Diencephalon (tissue), 1 donor: ENCODE data around the gene C6orf132. TPM values are rescaled to one million over a fixed set of nuclear protein-coding genes. Genes with fewer than 3 reads are reported as not detected.

Source experiments
- total RNA-seq: library from RNA; depleted of rRNA; stranded (reverse); fragments of >200 nt; gene quantifications from one replicate; pipeline ENCODE4 v1.2.3, GENCODE V29; 2014

The C6orf132 gene
- 0.23 TPM for total RNA-seq

GRCh38 chr6:42142118-42142835 lies at the start of gene C6orf132:
Gene C6orf132 (minus strand): TSS chr6:42142620. CDS start chr6:42142444, 176 bp downstream.

GRCh38 chr6:42173101-42173500 lies 30.7 kb upstream of the C6orf132 start, which contains the start of gene GUCA1A:
Gene GUCA1A (plus strand): TSS chr6:42173364. CDS start chr6:42173614, 250 bp downstream.

Other genes starting within 250 kb of the C6orf132 start
- 15.5 TPM for gene USP49, start 247.2 kb downstream of the C6orf132 start, total RNA-seq
- 13.6 TPM for gene MED20, start 221.5 kb downstream of the C6orf132 start, total RNA-seq
- gene BYSL, start 221.1 kb downstream of the C6orf132 start, total RNA-seq = 15.9 TPM
- gene CCND3, start 200.8 kb downstream of the C6orf132 start, total RNA-seq = 16.6 TPM
- gene TAF8, start 92.1 kb downstream of the C6orf132 start, total RNA-seq = 9.2 TPM
- 4.8 TPM for gene GUCA1A, start 30.7 kb upstream of the C6orf132 start, total RNA-seq
- gene GUCA1B, start 52.3 kb upstream of the C6orf132 start, total RNA-seq = 0.92 TPM
- gene MRPS10, start 75.2 kb upstream of the C6orf132 start, total RNA-seq = 52.1 TPM